Keratinocyte (primary cell): Measurements from ENCODE around the gene COL25A1. TPM values are rescaled to one million over a fixed set of nuclear protein-coding genes. Genes with fewer than 3 reads are reported as not detected.

Source experiments
- DNase-seq: peaks from one replicate; pipeline ENCODE4 v3.0.0-alpha.2; 2011; ENCODE audit warnings: low read depth, missing footprints, low spot score
- FAIRE-seq: peaks from 2 replicates; lab custom pipeline; 2011; peaks lifted over from hg19 to GRCh38; lab: Jason Lieb, UNC
- H2AFZ ChIP-seq: 2 replicates; pipeline ENCODE4 v1.6.0; 2012; ENCODE audit warnings: low read length, control low read depth, inconsistent platforms; ENCODE audit not compliant: control insufficient read depth
- H3K27ac ChIP-seq: 2 replicates; pipeline ENCODE4 v1.5.1; 2011; ENCODE audit warnings: low read length; ENCODE audit not compliant: control insufficient read depth, insufficient read depth
- H3K27me3 ChIP-seq: 3 replicates; pipeline ENCODE4 v1.6.0; 2011; ENCODE audit warnings: low read length; ENCODE audit not compliant: control insufficient read depth, insufficient read depth; ENCODE audit errors: extremely low read depth
- H3K36me3 ChIP-seq, 2 experiments: 2 replicates in 1 of 2; 3 replicates in 1 of 2; pipeline ENCODE4 v1.5.1; 2011; ENCODE audit warnings: low read length in 2 of 2, mild to moderate bottlenecking in 1 of 2; ENCODE audit not compliant: control insufficient read depth in 2 of 2, insufficient read depth in 2 of 2; ENCODE audit errors: extremely low read depth in 1 of 2
- H3K4me1 ChIP-seq: 3 replicates; pipeline ENCODE4 v1.5.1; 2011; ENCODE audit warnings: low read length; ENCODE audit not compliant: control insufficient read depth, insufficient read depth; ENCODE audit errors: extremely low read depth
- H3K4me2 ChIP-seq: 3 replicates; pipeline ENCODE4 v1.6.0; 2011; ENCODE audit warnings: low read depth, low read length; ENCODE audit not compliant: control insufficient read depth, insufficient read depth; ENCODE audit errors: extremely low read depth
- H3K4me3 ChIP-seq, 3 experiments: fragments of 200-600 bp in 1 of 3; sonication (generic) in 1 of 3; 2 replicates in 2 of 3; 3 replicates in 1 of 3; pipeline ENCODE4 v1.5.1; 2011 to 2016; ENCODE audit warnings: low read length in 3 of 3, mild to moderate bottlenecking in 3 of 3, control low read depth in 2 of 3, inconsistent platforms in 1 of 3, low read depth in 1 of 3, mixed read lengths in 1 of 3, mixed run types in 1 of 3, moderate library complexity in 1 of 3; ENCODE audit not compliant: control insufficient read depth in 2 of 3, insufficient read depth in 2 of 3; ENCODE audit errors: extremely low read depth in 1 of 3
- H3K79me2 ChIP-seq: 2 replicates; pipeline ENCODE4 v1.6.0; 2012; ENCODE audit warnings: low read length; ENCODE audit not compliant: control insufficient read depth, insufficient read depth
- H3K9ac ChIP-seq: 3 replicates; pipeline ENCODE4 v1.6.0; 2011; ENCODE audit warnings: low read length; ENCODE audit not compliant: control insufficient read depth, insufficient read depth; ENCODE audit errors: extremely low read depth
- H3K9me1 ChIP-seq: 3 replicates; pipeline ENCODE4 v1.6.0; 2011; ENCODE audit warnings: low read length; ENCODE audit not compliant: control insufficient read depth, insufficient read depth; ENCODE audit errors: extremely low read depth
- H3K9me3 ChIP-seq: 2 replicates; pipeline ENCODE4 v1.5.1; 2012; ENCODE audit warnings: low read depth, low read length; ENCODE audit not compliant: control insufficient read depth
- H4K20me1 ChIP-seq: 3 replicates; pipeline ENCODE4 v1.6.0; 2011; ENCODE audit warnings: low read length; ENCODE audit not compliant: control insufficient read depth, insufficient read depth; ENCODE audit errors: extremely low read depth
- CTCF ChIP-seq, 3 experiments: IDR thresholded peaks in 1 of 3; conservative IDR thresholded peaks in 1 of 3; optimal IDR thresholded peaks in 1 of 3; 2 replicates in 2 of 3; 3 replicates in 1 of 3; pipeline versions ENCODE3 to v1.5.1; 2011; ENCODE audit warnings: low read length in 3 of 3, mild to moderate bottlenecking in 3 of 3, moderate library complexity in 2 of 3, control low read depth in 1 of 3, inconsistent platforms in 1 of 3; ENCODE audit not compliant: insufficient read depth in 2 of 3; ENCODE audit errors: extremely low read depth in 1 of 3
- EZH2 ChIP-seq: IDR thresholded peaks from one replicate; pipeline ENCODE4 v1.6.1; 2012; ENCODE audit warnings: inconsistent platforms, mild to moderate bottlenecking, low read length, moderate library complexity
- dilution Hi-C: fragments of 300-500 bp; cut with MboI; formaldehyde crosslinking; loops from one replicate; pipeline ENCODE4 v1.7.0; 2020; ENCODE audit warnings: low sequenced_read_pairs; ENCODE audit not compliant: extremely low pct_ligation_motif_present
- polyA plus RNA-seq, 5 experiments: library from polyadenylated mRNA; depleted of rRNA in 3 of 5; stranded (reverse) in 3 of 5; stranded (forward) in 1 of 5; unstranded in 1 of 5; fragments of >200 nt; gene quantifications; 1 replicate in 1 of 5; 2 replicates in 3 of 5; 3 replicates in 1 of 5; pipeline versions ENCODE4 v1.2.1 to v1.2.3, GENCODE V29; 2011 to 2012; ENCODE audit warnings: missing spikeins in 2 of 5, low read depth in 1 of 5, low replicate concordance in 1 of 5

Gene COL25A1
- polyA plus RNA-seq, 1 donor (not counting 4 experiments of a cell fraction or from before 2014, with no cell fraction given) = not detected

DNA sequence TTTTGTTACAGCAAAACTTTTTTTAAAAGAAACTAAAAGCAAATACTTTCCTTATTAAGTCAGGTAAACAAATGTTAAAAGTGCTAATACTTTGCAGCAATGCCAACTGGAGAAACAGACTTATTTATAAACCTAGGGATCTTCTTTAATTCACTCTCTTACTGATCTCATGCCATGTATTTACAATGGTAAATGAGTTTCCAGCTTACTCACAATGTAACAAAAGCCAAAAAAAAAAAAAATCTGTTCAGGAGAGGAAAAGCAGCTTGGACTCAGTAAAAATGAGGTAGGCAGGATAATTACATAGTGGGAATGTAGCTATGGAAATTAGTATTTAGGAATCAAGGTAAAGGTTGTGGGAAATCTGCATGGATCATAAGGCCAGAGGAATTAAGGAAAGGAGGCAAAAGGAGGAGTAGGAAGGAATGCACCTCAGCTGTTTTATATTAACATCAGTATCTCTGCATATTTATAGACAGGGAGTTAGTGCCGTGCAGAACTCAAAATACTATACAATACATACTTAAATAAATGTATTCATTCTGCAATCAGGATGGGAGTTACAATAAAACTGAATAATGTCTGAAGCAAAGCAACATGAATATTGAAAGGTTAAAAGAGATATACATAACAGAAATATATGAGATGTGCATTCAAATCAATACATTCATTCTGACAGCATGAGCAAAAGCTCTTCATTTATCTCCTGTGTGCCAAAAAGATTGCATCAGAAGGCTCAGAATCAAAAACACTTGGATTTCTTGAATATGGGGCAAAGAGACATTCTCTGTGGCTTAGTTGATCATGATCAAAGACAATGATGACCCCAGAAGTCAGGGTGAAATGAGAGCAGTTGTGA, 481.7 kb downstream of the COL25A1 start:
- no peak for FAIRE-seq
- no peak overlapping the region for H2AFZ ChIP-seq

GRCh38 chr4:108814326-108814725, 488.1 kb downstream of the COL25A1 start:
- FAIRE-seq = no peak
- Histone ChIP-seq H3K4me2 (no peak overlapping the region), H3K27ac (no peak overlapping the region), H3K9me1 (no peaks in the 10 kb centered on the region), H3K27me3 (no peaks in the 10 kb centered on the region), H3K4me3 (no peak overlapping the region), H2AFZ (no peak overlapping the region), H3K36me3 (no peaks in the 10 kb centered on the region), H3K4me1 (peaks cover 2% of the 10 kb centered on the region), H3K9ac (no peak overlapping the region), H4K20me1 (no peaks in the 10 kb centered on the region), H3K9me3 (no peaks in the 10 kb centered on the region), H3K79me2 (no peaks in the 10 kb centered on the region)
- no peak for TF ChIP-seq CTCF (optimal IDR thresholded peaks at IDR 0.05 in 1 of 3, IDR thresholded peaks at IDR 0.05 in 1 of 3, conservative IDR thresholded peaks at IDR 0.05 in 1 of 3; ENCODE audit: extremely low read depth in 1 of 3, insufficient read depth in 2 of 3, low read length in 3 of 3)
- no peak for TF ChIP-seq EZH2
- no peak for DNase-seq
- dilution Hi-C loops = no loop called here

More for the DNA sequence above, 481.7 kb downstream of the COL25A1 start:
- H3K9me1 ChIP-seq = no peaks in the 10 kb centered on the region
- H3K36me3 ChIP-seq = no peaks in the 10 kb centered on the region
- no peak for DNase-seq
- no peaks in the 10 kb centered on the region for H3K9me3 ChIP-seq
- dilution Hi-C loops = no loop called here
- H3K27me3 ChIP-seq = no peaks in the 10 kb centered on the region
- H3K9ac ChIP-seq = no peak overlapping the region
- TF ChIP-seq EZH2 (no peak), CTCF (optimal IDR thresholded peaks at IDR 0.05 in 1 of 3, IDR thresholded peaks at IDR 0.05 in 1 of 3, conservative IDR thresholded peaks at IDR 0.05 in 1 of 3; ENCODE audit: extremely low read depth in 1 of 3, insufficient read depth in 2 of 3, low read length in 3 of 3) (no peak)
- no peaks in the 10 kb centered on the region for H4K20me1 ChIP-seq
- H3K27ac ChIP-seq = no peak overlapping the region
- no peak overlapping the region for H3K4me2 ChIP-seq
- no peak overlapping the region for H3K4me3 ChIP-seq
- H3K4me1 ChIP-seq = no peaks in the 10 kb centered on the region
- H3K79me2 ChIP-seq = no peaks in the 10 kb centered on the region
